ENCODE measurements around the gene MSN. TPM values are rescaled to one million over a fixed set of nuclear protein-coding genes. Genes with fewer than 3 reads are reported as not detected.
A peak's percentile ranks its signal among the peaks of the same experiment; 100 is the strongest.
"Not testable (repeated sequence)": the region's sequence is repeated elsewhere in the genome, so short reads cannot be mapped to it uniquely, and the experiment has no call there.

Gene MSN
- total RNA-seq, 1 donor from 2014 or later = 802 TPM

- DNase-seq (ENCODE audit: extremely low read depth, low read depth, low spot score) = no peak
Measured at GRCh38 chrX:65712005-65712806, 44.8 kb downstream of the MSN start.

- no peak for DNase-seq (ENCODE audit: extremely low read depth, low read depth, low spot score)
Measured at GRCh38 chrX:65718538-65718937, 51.1 kb downstream of the MSN start.

- peak; percentile 67 for DNase-seq (ENCODE audit: extremely low read depth, low read depth, low spot score)
Measured at GRCh38 chrX:65720381-65720964, 53.0 kb downstream of the MSN start.

- DNase-seq (ENCODE audit: extremely low read depth, low read depth, low spot score) = no peak
Measured at GRCh38 chrX:65723706-65724105, 56.3 kb downstream of the MSN start.

- DNase-seq (ENCODE audit: extremely low read depth, low read depth, low spot score) = no peak
Measured at GRCh38 chrX:65726715-65727114, 59.3 kb downstream of the MSN start.

GRCh38 chrX:65731684-65732289 lies 64.3 kb downstream of the MSN start:
- no peak for DNase-seq (ENCODE audit: extremely low read depth, low read depth, low spot score)

GRCh38 chrX:65740909-65741308 lies 73.5 kb downstream of the MSN start:
- DNase-seq (ENCODE audit: extremely low read depth, low read depth, low spot score) = no peak

GRCh38 chrX:65741823-65742222 lies 74.4 kb downstream of the MSN start:
- DNase-seq (ENCODE audit: extremely low read depth, low read depth, low spot score) = no peak

GRCh38 chrX:65744965-65745364 lies 77.5 kb downstream of the MSN start:
- DNase-seq (ENCODE audit: extremely low read depth, low read depth, low spot score) = no peak

GRCh38 chrX:65745427-65745826 lies 78.0 kb downstream of the MSN start:
- DNase-seq (ENCODE audit: extremely low read depth, low read depth, low spot score) = no peak

GRCh38 chrX:65745992-65746391 lies 78.5 kb downstream of the MSN start:
- DNase-seq (ENCODE audit: extremely low read depth, low read depth, low spot score) = no peak

GRCh38 chrX:65750674-65751469 lies 83.4 kb downstream of the MSN start:
- no peak for DNase-seq (ENCODE audit: extremely low read depth, low read depth, low spot score)

GRCh38 chrX:65751519-65751918 lies 84.1 kb downstream of the MSN start:
- no peak for DNase-seq (ENCODE audit: extremely low read depth, low read depth, low spot score)

GRCh38 chrX:65752294-65752693 lies 84.8 kb downstream of the MSN start:
- DNase-seq (ENCODE audit: extremely low read depth, low read depth, low spot score) = no peak

GRCh38 chrX:65755786-65756185 lies 88.3 kb downstream of the MSN start:
- no peak for DNase-seq (ENCODE audit: extremely low read depth, low read depth, low spot score)

GRCh38 chrX:65757943-65758342 lies 90.5 kb downstream of the MSN start:
- DNase-seq (ENCODE audit: extremely low read depth, low read depth, low spot score) = no peak

- DNase-seq (ENCODE audit: extremely low read depth, low read depth, low spot score) = no peak
Measured at GRCh38 chrX:65758505-65758904, 91.1 kb downstream of the MSN start.

GRCh38 chrX:65759525-65759924 lies 92.1 kb downstream of the MSN start:
- not testable (repeated sequence) for DNase-seq (ENCODE audit: extremely low read depth, low read depth, low spot score)

GRCh38 chrX:65769564-65770292 lies 102.3 kb downstream of the MSN start:
- no peak for DNase-seq (ENCODE audit: extremely low read depth, low read depth, low spot score)

GRCh38 chrX:65772842-65773241 lies 105.4 kb downstream of the MSN start:
- no peak for DNase-seq (ENCODE audit: extremely low read depth, low read depth, low spot score)

GRCh38 chrX:65781845-65782244 lies 114.4 kb downstream of the MSN start:
- no peak for DNase-seq (ENCODE audit: extremely low read depth, low read depth, low spot score)

Data from glomerular endothelial cell (primary cell).